Skin epidermis (tissue), 12 donors: ENCODE measurements around the gene STX10.

Source experiments
- H3K27ac ChIP-seq, 21 experiments: fragments of 200-600 bp; sonication (generic) in 11 of 21; one replicate each; pipeline ENCODE4 v1.5.0; 2020; ENCODE audit warnings: mild to moderate bottlenecking in 3 of 21, inconsistent platforms in 2 of 21, moderate library complexity in 2 of 21
- H3K4me3 ChIP-seq, 7 experiments: fragments of 200-600 bp; sonication (generic) in 2 of 7; one replicate each; pipeline ENCODE4 v1.5.0; 2020; ENCODE audit warnings: inconsistent platforms in 2 of 7, mild to moderate bottlenecking in 2 of 7, moderate library complexity in 1 of 7

Gene STX10

DNA sequence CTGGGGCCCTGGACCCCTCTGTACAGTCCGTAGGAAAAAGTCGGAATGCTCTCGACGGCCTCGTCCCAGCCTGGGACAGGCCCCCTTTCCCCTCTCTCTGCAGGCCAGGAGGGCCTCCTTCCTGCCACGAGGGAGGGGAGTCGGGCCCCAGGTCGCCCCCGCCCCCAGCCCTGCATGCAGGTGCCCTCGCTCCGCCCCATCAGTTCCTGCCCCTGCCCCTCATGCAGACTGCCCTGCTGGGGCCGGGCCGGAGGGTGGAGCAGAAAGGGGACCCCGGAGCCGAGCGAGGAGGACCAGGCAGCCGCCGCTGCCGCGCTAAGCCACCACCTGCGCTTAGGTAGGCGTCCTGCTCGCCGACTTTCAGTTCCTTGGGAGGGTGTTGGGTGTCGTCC lies 54.8 kb downstream of the STX10 start:
- H3K27ac ChIP-seq = peak overlapping the region in 14 of 21 experiments; percentile 1 to 90 (median 60)
- H3K4me3 ChIP-seq = peak overlapping the region in 3 of 7 experiments; percentile 3 to 43 (median 26)

DNA sequence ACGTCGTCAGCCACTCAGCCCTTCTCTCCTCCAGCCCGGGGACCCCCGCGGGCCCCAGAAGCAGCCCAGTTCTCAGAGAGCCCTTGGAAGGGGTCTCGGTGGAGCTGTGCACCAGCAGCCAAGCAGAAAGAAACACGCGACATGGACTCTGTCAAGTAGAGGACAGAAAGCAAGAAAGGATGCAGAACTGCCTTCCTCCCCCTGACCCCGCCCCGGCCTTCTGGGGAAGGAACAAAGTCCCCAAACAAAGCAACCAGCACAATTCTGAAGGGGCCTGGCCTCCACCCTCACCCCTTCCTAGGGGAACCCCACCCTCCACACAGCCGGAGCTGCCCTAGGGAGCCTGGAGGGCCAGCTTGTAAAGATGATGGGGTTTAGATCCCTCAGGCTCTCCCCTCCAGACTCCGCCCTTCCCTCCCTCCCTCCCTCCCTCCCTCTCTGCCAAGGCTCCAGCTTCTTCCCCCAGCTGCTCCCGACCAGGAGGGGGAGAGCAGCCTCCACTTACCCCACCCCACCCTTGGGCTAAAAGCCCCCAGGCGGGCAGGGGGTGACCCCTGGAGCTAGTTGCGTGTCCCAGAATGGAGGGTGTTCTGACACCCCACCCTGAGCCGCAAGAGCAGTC lies 55.3 kb downstream of the STX10 start:
- peak overlapping the region in 13 of 21 experiments; percentile 1 to 90 (median 61) for H3K27ac ChIP-seq

DNA sequence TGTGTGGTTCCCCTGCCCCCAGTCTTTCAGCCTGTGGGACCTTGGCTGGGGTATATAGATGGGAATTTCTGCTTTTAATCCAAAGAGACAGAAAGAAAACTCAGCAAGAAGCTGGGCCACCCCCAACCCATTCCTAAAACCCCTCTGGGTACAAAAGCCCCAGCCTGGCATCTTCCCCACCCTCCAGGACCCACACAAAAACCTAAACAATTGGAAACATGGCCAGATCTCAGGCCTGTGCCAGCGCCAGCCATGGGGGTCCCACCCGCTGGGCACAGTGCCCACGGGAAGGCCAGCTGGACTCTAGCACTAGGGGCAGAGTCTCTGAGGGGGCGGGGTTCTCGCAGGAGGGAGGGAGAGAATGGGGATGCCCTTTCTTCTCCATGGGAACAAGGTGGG lies 56.1 kb downstream of the STX10 start:
- H3K4me3 ChIP-seq = no peak overlapping the region
- peak overlapping the region in 9 of 21 experiments; percentile 23 to 90 (median 57) for H3K27ac ChIP-seq

More for the DNA sequence above, 55.3 kb downstream of the STX10 start:
- H3K4me3 ChIP-seq = peak overlapping the region in 3 of 7 experiments; percentile 3 to 43 (median 26)
